NT2/D1 (cell line): ENCODE data around the gene SLC17A5.
"Not testable (repeated sequence)": the region's sequence is repeated elsewhere in the genome, so short reads cannot be mapped to it uniquely, and the experiment has no call there.

Experiments used
- YY1 ChIP-seq: IDR thresholded peaks from 2 replicates; pipeline ENCODE4 v1.6.1; 2011; ENCODE audit not compliant: insufficient read length, insufficient read depth
- ZNF274 ChIP-seq: IDR thresholded peaks from 2 replicates; pipeline ENCODE4 v1.6.1; 2011; ENCODE audit warnings: mild to moderate bottlenecking, low read depth, low read length

GRCh38 chr6:73679846-73680245, 26.1 kb upstream of the SLC17A5 start:
- TF ChIP-seq YY1, ZNF274: not testable (repeated sequence)
